ENCODE data around the gene LHX3.

DNA sequence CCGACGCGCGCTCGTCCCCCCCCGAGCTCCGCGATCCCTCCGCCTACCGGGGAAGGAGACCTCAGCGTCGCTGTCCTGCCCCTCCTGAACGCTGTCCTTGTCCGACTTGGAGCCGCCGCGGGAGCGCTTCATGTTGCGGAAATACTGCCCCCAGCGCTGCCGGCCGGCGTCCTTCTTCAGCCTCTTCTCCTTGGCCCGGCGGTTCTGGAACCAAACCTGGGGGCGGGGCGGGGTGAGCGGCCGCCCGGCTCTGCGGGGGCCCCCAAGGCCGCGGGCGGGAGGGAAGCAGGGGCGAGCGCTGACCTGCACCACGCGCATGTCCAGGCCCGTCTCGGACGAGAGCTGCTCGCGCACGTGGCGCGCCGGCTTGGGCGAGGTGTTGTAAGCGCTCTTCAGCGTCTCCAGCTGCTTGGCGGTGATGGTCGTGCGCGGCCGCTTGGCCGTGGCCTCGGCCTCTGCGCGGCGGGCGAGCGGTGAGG is 6.3 kb downstream of the LHX3 start:
- TF ChIP-seq CTCF (IDR thresholded peaks at IDR 0.05), result peak; percentile 12
- peak; percentile 92 for TF ChIP-seq EZH2phosphoT487 (IDR thresholded peaks at IDR 0.05)
